ENCODE results near the gene OPCML.

DNA sequence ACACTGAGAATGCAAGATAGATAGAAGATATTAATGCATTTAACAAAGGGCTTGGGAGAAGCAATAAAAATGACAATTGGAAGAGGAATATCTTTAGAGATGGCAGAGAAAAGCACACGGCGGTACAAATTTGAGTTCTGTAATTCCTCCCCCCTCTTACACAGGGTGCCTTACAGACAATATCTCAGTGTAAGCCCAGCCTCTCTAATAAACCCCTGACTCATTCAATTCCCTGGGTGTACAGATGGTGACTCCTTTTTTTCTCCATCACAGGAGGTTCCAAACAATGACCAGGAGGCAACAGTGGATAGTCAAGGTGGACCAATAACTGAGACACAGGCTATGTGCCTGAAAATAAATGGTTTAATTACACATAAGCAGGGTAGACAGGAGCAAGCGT lies 598.6 kb downstream of the OPCML start:
- TF ChIP-seq, protein P1, sequence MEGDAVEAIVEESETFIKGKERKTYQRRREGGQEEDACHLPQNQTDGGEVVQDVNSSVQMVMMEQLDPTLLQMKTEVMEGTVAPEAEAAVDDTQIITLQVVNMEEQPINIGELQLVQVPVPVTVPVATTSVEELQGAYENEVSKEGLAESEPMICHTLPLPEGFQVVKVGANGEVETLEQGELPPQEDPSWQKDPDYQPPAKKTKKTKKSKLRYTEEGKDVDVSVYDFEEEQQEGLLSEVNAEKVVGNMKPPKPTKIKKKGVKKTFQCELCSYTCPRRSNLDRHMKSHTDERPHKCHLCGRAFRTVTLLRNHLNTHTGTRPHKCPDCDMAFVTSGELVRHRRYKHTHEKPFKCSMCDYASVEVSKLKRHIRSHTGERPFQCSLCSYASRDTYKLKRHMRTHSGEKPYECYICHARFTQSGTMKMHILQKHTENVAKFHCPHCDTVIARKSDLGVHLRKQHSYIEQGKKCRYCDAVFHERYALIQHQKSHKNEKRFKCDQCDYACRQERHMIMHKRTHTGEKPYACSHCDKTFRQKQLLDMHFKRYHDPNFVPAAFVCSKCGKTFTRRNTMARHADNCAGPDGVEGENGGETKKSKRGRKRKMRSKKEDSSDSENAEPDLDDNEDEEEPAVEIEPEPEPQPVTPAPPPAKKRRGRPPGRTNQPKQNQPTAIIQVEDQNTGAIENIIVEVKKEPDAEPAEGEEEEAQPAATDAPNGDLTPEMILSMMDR (conservative IDR thresholded peaks at IDR 0.05; ENCODE audit: low read depth, low read length): no peak
- TF ChIP-seq EZH2 (IDR thresholded peaks at IDR 0.05; ENCODE audit: low read length, unreplicated experiment): no peak
- TF ChIP-seq EZH2phosphoT487 (IDR thresholded peaks at IDR 0.05; ENCODE audit: borderline replicate concordance, low read length): no peak

Data from PC-3 (cell line).